Right cardiac atrium (tissue), 5 donors: ENCODE results near the gene ZNF678. TPM values are rescaled to one million over a fixed set of nuclear protein-coding genes. Genes with fewer than 3 reads are reported as not detected.
"Not testable (repeated sequence)": the region's sequence is repeated elsewhere in the genome, so short reads cannot be mapped to it uniquely, and the experiment has no call there.

Source experiments
- ATAC-seq, 2 donors: fragments of 200-7000 bp; cut with Tn5 transposase; one replicate each; pipeline versions ENCODE4 v1.8.0 to v1.9.1; 2020; ENCODE audit warnings: moderate library complexity in 2 of 2, mild to moderate bottlenecking in 1 of 2
- DNase-seq, 3 donors: peaks; one replicate each; pipeline ENCODE4 v3.0.0-alpha.2; 2020
- H3K27ac ChIP-seq: one replicate; pipeline ENCODE4 v1.5.1; 2013; ENCODE audit warnings: mild to moderate bottlenecking, low read length, control low read depth, moderate library complexity
- H3K27me3 ChIP-seq: one replicate; pipeline ENCODE4 v1.6.1; 2013; ENCODE audit not compliant: control insufficient read depth, insufficient read depth
- H3K4me1 ChIP-seq: one replicate; pipeline ENCODE4 v1.6.1; 2013; ENCODE audit warnings: low read length; ENCODE audit not compliant: control insufficient read depth, insufficient read depth
- H3K4me3 ChIP-seq: one replicate; pipeline ENCODE4 v1.5.1; 2013; ENCODE audit warnings: low read length, control low read depth
- H3K9me3 ChIP-seq: one replicate; pipeline ENCODE4 v1.6.1; 2013; ENCODE audit warnings: low read length; ENCODE audit not compliant: control insufficient read depth
- WGBS: extraction: QIAGEN DNeasy Blood & Tissue Kit; methylation state at CpG from one replicate; pipeline ENCODE4 v1.1.7; 2013; 5-methylcytosine and 5-hydroxymethylcytosine counted together
- intact Hi-C, 4 donors: fragments of 100-400 bp; cut with DNase I; formaldehyde crosslinking; loops; one replicate each; pipeline versions ENCODE4 v1.11.0 to v1.14.0; 2022 to 2023
- polyA plus RNA-seq: library from polyadenylated mRNA; stranded (reverse); fragments of 200-250 nt; gene quantifications from one replicate; pipeline ENCODE4 v1.2.3, GENCODE V29; 2013
- total RNA-seq, 4 donors: library from RNA; stranded (reverse); fragmentation: NEBNext Ultra II Directional; extraction: Animal tissue kit (Norgen Biotek cat#: 25700); gene quantifications; one replicate each; pipeline ENCODE4 v1.2.1, GENCODE V29; 2021
- donor health status: healthy with polysubstance abuse.
- donor health status: DM: no; HTN: yes; CAD: no.
- donor health status: DM: no; HTN: no; CAD: no.
- donor health status: DM: no; HTN: yes; CAD: no; lungs with severe emphysema.
- donor health status: DM: yes; HTN: yes; CAD: no.

The ZNF678 gene
- total and polyA plus RNA-seq, 5 donors = 0.95 to 6.1 (median 3.5) TPM

DNA sequence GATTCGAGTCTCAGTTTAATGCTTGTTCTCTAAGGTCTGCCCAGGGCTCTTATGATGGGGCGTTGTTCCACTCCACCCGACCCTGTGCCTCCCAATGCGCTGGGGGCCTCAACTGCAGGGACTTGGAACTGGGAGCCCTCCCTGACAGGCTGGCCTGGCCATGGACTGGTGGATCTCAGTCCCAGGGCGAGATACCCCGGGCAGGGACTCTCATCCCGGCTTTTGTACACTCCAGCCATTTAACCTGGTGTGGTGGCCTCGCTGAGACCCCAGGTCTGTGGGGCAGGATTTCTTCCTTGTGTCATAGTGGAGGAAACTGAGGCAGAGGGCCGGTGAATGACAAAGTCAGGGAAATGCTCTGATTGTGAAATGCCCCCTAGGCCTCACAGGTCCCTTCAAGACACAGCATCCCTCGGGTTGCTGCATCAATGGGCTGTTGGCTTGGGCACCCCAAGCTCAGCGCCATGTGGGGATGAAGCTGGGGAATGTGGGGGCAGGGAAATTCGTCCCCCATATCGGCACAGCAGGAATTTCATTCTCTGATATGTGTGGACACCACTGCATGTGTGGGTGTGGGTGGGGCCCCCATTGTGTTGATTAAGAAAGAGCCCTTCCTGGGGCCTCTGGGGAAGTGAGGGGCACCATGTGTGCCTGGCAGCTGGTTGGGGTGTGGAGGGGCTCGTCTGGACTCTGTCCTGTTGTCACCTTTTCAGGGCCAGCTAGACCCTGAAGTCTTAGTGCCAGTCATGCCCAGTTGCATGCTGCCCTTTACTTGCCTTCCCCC lies 19.9 kb upstream of the ZNF678 start:
- Histone ChIP-seq H3K4me1 (no peaks in the 10 kb centered on the region), H3K4me3 (no peak overlapping the region), H3K27me3 (no peaks in the 10 kb centered on the region), H3K27ac (no peak overlapping the region), H3K9me3 (no peaks in the 10 kb centered on the region)
- intact Hi-C loops = loop anchor here in 1 of 4 donors (2.0 kb wide), 1 partner anchor 63 kb away; no protein-coding TSS in a partner anchor
- DNase-seq = peak in 1 of 3 donors; percentile 25
- ATAC-seq = no peak
- 89% methylated on average over 13 of the region's 14 CpGs for WGBS

DNA sequence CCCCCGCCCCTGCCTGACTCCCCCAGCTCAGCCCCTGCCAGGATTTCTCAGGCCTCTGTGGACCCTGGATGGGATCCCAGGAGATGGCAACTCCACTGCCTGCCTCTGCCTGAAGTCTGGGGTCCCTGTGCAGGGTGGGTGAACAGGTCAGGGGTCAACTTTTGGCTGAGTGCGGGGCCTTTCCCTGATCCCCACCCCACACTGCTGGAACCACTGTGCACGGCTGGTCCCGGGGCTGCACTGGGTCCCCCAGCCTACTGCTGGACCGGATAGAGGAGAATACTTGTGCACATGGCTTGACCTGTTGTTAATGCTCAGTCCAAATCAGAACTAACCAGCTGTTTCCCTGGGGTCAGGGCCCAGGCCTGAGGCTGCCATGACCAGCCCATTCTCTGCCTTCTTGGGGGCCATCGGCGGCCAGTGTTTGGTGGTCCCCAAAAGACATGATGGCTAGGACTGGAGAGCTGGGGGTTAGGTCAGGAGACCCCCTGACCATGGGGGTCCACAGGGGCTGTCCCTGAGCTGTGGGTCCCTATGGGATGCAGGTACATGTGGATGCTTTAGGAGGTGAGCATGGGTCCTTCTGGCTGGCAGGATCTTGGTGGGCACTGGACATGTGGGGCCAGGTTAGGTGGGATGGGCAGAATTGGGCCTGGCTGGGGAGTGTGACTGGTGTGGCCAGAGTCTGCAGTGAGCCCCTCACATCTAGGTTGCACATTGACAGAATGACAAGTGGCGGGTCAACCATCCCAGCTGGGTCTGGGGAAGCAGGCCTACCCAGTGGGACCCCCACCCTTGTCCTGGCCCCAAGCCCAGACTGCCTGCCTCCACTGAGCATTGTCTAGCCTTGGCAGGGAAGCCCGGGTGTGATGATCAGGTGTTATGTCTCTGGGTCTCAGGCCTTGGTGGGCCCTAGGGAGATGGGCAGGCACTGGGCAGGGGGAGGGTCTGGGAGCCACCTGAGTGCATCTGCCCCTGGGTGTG lies 19.0 kb upstream of the ZNF678 start:
- peak in 1 of 3 donors; percentile 43 for DNase-seq

DNA sequence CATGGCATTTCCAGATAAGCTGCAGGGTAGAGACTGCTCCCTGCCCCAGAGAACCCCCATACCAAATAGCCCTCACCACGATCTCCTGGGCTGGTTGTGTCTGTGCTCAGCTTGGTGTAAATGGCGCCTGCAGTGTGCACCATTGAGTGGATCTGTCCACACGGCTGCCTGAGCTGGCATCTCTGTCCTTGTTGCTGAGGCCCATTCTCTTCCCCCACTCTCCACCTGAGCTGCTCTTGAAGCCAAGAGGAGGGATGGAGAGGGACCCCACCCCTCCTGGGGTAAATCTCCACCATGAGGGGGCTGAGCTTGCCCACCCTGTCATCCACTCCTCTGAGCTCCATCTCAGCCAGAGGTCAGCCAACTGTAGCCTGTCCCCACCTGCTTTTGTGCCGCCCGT lies 18.0 kb upstream of the ZNF678 start:
- no peak for DNase-seq
- Histone ChIP-seq H3K4me1 (no peaks in the 10 kb centered on the region), H3K4me3 (no peak overlapping the region), H3K9me3 (no peaks in the 10 kb centered on the region), H3K27me3 (no peaks in the 10 kb centered on the region), H3K27ac (no peak overlapping the region)
- WGBS = 98% methylated on average over 5 of the region's 5 CpGs
- intact Hi-C loops = no loop called here
- ATAC-seq = no peak

More for the DNA sequence above, 19.0 kb upstream of the ZNF678 start:
- Histone ChIP-seq H3K27me3 (no peaks in the 10 kb centered on the region), H3K4me1 (no peaks in the 10 kb centered on the region), H3K9me3 (no peaks in the 10 kb centered on the region), H3K27ac (no peak overlapping the region), H3K4me3 (no peak overlapping the region)
- 93% methylated on average over 9 of the region's 9 CpGs for WGBS
- ATAC-seq = no peak
- intact Hi-C loops = no loop called here

DNA sequence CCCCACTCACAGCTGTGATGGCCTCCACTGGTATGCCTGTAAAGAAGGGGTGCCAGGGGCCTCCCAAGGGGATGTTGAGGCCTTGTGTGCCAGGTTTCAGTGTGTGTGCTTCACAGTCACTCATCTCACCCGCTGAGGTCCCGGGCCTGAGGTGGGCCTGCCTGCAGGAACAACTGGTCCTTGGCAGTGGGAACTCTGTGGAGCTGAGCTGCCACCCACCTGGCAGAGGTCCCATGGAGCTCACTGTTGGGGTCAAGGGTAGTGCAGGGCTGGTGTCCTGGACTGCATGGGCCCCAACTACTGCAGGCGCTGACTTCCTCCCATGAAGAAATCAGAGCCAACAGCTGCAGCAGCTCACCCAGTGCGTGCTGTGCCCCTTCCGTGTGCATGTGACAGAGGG lies 17.3 kb upstream of the ZNF678 start:
- Histone ChIP-seq H3K4me1 (no peaks in the 10 kb centered on the region), H3K27me3 (no peaks in the 10 kb centered on the region), H3K4me3 (no peak overlapping the region), H3K27ac (no peak overlapping the region), H3K9me3 (no peaks in the 10 kb centered on the region)
- DNase-seq = peak; percentile 20 to 72 (median 40)
- 63% methylated on average over 5 of the region's 5 CpGs for WGBS
- peak in 1 of 2 donors; percentile 15 for ATAC-seq
- intact Hi-C loops = no loop called here

DNA sequence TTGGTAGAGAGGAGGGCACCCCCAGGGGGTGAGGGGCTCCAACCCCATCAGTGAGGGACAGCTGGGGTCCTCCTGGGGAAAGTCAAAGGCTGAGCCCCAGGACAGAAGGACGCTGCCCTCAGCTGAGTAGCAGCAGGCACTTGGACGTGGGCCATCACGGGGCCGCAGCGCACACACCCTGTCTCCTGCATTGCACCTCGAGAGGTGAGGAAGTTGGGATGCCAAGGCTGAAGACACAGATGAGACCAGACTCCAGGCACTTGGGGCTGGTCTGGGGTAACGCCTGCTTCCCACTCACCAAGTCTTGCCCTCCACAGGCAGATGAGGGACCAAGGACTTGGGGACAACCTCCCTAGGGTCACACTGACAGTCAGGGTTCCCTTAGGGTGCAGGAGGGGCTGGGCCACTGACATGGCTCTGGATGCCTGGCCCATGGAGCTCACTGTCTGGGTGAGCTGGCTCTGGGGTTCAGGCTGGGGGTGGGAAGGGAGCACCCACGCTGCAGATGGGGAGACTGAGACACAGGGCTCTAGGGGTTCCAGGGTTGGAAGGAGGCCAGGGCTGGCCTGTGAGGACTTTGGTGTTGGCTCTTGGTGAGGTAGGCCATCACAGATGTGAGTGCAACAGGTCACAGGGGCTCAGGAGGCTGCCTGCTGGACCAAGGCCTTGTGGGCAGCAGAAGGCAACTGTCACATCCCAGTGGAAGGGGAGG lies 16.6 kb upstream of the ZNF678 start:
- intact Hi-C loops = no loop called here
- ATAC-seq = no peak
- no peaks in the 10 kb centered on the region for H3K27me3 ChIP-seq
- no peaks in the 10 kb centered on the region for H3K9me3 ChIP-seq
- no peaks in the 10 kb centered on the region for H3K4me1 ChIP-seq
- no peak overlapping the region for H3K4me3 ChIP-seq
- WGBS = 95% methylated on average over 8 of the region's 8 CpGs
- H3K27ac ChIP-seq = no peak overlapping the region
- peak in 2 of 3 donors; percentile 34 to 49 for DNase-seq

DNA sequence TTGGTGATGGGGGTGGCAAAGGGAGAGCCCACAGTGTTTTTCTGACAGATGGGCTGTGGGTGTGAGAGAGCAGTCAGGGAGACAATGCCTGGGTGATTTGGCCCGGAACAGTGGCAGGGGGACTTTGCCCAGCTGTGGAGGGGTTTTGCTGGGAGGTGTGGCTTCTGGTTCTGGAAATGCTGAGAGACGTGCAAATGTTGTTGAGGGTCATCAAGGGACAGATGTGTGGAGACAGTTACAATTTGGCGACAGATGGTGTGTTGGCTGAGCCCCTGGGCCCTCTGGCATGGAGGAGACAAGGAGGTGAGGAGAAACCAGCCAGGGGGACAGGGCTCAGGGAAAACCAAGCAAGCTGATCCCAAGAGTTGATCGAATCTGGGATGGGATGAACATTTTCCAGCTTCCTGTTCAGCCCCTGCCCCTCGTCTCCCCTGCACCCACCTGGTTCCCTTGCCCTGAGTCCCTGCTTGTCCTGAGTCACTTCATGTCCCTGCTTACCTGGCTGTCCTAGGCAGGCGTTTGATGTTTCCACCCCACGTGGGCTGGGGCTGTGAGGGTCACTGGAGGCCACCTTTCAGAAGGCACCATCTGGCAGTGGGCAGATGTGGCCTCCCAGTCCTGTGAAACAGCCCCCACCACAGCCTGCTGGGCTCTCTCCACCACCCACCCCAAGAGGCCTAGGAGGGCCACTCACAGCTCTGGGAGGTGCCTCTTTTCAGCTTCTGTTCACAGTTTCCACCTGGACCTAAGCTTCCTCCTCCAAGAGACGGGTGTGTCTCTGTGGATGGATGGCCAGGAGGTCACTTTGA lies 15.8 kb upstream of the ZNF678 start:
- no peak overlapping the region for H3K4me3 ChIP-seq
- DNase-seq (peak in 1 of 3 donors; percentile 16), ATAC-seq (no peak)
- H3K9me3 ChIP-seq = no peaks in the 10 kb centered on the region
- 70% methylated on average over 8 of the region's 8 CpGs for WGBS
- H3K27me3 ChIP-seq = no peaks in the 10 kb centered on the region
- H3K27ac ChIP-seq = no peak overlapping the region
- no peaks in the 10 kb centered on the region for H3K4me1 ChIP-seq
- intact Hi-C loops = no loop called here

DNA sequence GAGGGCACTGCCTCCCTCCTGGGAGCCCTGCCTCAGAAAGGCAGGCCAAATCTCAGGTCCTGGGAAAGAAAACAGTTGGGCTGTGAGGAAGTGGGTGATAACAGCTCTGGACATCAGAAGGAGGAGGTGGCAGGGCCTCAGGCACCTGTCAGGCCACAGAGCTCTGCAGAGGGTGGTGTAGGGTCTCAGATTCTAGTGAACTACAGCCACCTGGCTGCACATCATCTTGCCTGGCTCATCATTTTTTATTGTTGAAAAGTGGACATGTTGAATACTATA lies 15.3 kb upstream of the ZNF678 start:
- Histone ChIP-seq H3K27ac (no peak overlapping the region), H3K4me1 (no peaks in the 10 kb centered on the region), H3K27me3 (no peaks in the 10 kb centered on the region), H3K9me3 (no peaks in the 10 kb centered on the region), H3K4me3 (no peak overlapping the region)
- DNase-seq = no peak
- no peak for ATAC-seq
- intact Hi-C loops = no loop called here

DNA sequence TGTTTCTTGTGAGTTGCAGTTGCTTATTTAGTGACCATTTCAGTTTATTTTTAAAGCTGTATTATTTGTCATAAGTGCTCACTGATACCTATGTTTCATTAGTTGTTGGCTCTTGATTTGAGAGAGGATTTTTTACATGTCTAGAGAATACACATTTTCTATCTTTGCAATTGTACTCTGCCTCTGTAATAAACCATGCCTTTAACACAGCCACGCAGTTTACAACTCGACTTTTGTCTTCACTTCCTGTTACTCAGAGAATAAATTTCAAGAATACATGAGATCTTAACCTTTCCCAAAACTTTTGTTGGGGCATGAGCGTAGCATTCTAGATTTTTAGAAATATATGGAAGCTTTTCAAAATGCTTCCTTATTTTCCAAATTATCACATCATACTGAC lies 14.9 kb upstream of the ZNF678 start:
- Histone ChIP-seq H3K4me1 (no peaks in the 10 kb centered on the region), H3K4me3 (no peak overlapping the region), H3K27me3 (no peaks in the 10 kb centered on the region), H3K27ac (no peak overlapping the region), H3K9me3 (no peaks in the 10 kb centered on the region)
- WGBS = 54% methylated on average over 3 of the region's 3 CpGs
- ATAC-seq (no peak), DNase-seq (no peak)
- intact Hi-C loops = no loop called here

DNA sequence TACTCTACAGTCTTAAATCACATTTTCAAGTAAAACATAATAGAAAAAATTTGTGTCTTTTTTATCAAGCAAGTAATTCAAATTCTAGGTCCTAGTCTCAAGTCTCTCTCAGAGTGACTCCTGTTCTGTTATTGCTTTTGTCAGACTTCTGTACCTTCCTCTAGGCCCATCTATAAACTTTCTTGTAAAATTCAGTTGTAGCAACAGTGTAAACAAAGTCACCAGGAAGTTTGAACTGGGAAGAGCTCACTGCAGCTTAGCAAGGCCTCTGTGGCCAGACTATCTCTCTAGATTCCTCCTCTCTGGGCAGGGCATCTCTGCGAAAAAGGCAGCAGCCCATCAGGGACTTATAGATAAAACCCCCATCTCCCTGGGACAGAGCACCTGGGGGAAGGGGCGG lies 13.5 kb upstream of the ZNF678 start:
- WGBS = 88% methylated on average over 2 of the region's 2 CpGs
- ATAC-seq (no peak), DNase-seq (no peak)
- H3K4me3 ChIP-seq = no peak overlapping the region
- H3K27me3 ChIP-seq = no peaks in the 10 kb centered on the region
- intact Hi-C loops = no loop called here
- no peaks in the 10 kb centered on the region for H3K4me1 ChIP-seq
- H3K9me3 ChIP-seq = no peaks in the 10 kb centered on the region
- no peak overlapping the region for H3K27ac ChIP-seq

DNA sequence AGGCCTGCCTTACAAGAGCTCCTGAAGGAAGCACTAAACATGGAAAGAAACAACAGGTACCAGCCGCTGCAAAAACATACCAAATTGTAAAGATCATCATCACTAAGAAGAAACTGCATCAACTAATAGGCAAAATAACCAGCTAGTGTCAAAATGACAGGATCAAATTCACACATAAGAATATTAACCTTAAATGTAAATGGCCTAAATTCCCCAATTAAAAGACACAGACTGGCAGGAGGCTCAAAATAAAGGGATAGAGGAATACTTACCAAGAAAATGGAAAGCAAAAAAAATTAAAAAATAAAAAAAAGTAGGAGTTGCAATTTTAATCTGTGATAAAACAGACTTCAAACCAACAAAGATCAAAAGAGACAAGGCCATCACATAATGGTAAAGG lies 11.5 kb upstream of the ZNF678 start:
- H3K4me1 ChIP-seq, H3K27me3 ChIP-seq, H3K4me3 ChIP-seq, DNase-seq, intact Hi-C loops, ATAC-seq, H3K27ac ChIP-seq, H3K9me3 ChIP-seq: not testable (repeated sequence)
- WGBS = 97% methylated on average over 1 of the region's 1 CpG
